ENCODE results near the gene COL23A1.

- TF ChIP-seq CTCF (IDR thresholded peaks at IDR 0.05): no peak
- no peak for TF ChIP-seq EZH2 (IDR thresholded peaks at IDR 0.05; ENCODE audit: borderline replicate concordance, insufficient read depth, low read depth, low read length, poor library complexity, severe bottlenecking)
These were observed 400.8 kb downstream of the COL23A1 start for GRCh38 chr5:178189433-178189832.

All from B cell (primary cell).